ENCODE data around the gene AOC1. TPM values are rescaled to one million over a fixed set of nuclear protein-coding genes. Genes with fewer than 3 reads are reported as not detected.

The AOC1 gene
- total and polyA plus RNA-seq, 8 donors, result 0.34 to 1.2 (median 0.69) TPM

DNA sequence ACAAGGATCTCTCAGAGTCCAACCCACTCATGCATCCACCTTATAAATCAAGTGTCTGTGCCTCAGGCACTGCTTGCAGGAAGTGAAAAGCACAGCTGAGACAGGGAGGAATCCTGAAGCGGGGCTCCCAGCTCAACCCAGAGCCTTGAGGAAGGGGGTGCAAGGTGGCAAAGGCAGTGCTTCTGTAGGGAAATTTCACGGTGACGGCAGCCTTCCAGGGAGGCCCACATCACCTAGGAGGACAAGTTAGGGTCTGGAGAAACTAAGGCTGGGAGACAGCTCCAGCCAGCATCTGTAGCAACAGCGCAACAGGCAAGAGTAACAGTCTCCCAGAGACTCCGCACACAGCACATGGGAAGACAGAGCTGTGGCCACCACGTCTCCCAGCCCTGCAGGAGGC is 2.7 kb downstream of the AOC1 start:
- H3K27me3 ChIP-seq, result peaks cover 0 to 17% of the 10 kb centered on the region in 2 donors
- DNase-seq (no peak), ATAC-seq (no peak)
- H3K36me3 ChIP-seq, result no peaks in the 10 kb centered on the region
- TF ChIP-seq, protein P1, sequence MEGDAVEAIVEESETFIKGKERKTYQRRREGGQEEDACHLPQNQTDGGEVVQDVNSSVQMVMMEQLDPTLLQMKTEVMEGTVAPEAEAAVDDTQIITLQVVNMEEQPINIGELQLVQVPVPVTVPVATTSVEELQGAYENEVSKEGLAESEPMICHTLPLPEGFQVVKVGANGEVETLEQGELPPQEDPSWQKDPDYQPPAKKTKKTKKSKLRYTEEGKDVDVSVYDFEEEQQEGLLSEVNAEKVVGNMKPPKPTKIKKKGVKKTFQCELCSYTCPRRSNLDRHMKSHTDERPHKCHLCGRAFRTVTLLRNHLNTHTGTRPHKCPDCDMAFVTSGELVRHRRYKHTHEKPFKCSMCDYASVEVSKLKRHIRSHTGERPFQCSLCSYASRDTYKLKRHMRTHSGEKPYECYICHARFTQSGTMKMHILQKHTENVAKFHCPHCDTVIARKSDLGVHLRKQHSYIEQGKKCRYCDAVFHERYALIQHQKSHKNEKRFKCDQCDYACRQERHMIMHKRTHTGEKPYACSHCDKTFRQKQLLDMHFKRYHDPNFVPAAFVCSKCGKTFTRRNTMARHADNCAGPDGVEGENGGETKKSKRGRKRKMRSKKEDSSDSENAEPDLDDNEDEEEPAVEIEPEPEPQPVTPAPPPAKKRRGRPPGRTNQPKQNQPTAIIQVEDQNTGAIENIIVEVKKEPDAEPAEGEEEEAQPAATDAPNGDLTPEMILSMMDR (IDR thresholded peaks at IDR 0.05), result no peak
- no peaks in the 10 kb centered on the region for H3K4me1 ChIP-seq
- H3K27ac ChIP-seq, result no peak overlapping the region
- no peak overlapping the region for H3K4me3 ChIP-seq
- no peaks in the 10 kb centered on the region for H3K9me3 ChIP-seq
- intact Hi-C loops (cut with DNase I), result no loop called here

DNA sequence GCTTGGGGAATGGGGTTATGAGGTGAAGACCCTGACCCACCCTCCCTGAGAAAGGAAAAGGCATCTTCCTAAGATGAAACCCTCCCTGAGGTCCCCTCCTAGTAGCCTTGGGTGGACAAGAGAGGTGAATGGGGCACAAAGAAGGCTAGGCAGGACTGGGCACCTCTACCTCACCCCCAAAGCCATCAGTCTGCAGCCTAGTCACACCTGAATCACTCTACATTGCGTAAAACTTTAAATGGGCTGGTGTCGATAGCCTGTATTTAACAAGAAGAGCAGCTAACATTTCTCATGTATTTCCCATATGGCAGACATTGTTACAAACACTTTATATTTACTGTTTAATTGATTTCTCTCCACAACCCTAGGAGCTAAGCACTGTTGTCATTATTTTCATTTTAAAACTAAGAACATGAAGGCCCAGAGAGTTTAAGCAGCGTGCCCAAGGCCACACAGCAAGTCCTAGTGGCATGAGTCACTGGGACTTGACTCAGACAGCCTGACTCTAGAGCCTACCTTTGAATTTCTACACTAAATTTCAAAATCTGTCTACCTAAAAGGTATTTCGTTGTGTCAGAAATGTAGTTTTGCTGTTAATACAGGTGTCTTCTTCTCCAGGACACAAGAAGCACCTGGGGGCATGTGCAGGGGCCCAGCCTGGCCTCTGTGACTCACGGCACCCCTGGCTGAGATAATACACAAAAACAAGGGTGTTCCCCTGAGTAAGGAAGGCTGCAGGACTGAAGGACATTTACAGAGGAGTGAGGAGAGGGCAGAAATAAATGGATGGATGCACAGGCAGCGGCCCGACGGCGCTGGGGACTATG is 3.4 kb downstream of the AOC1 start:
- intact Hi-C loops (cut with DNase I), result no loop called here
- Histone ChIP-seq H3K27me3 (peaks cover 0 to 17% of the 10 kb centered on the region in 2 donors), H3K4me1 (no peaks in the 10 kb centered on the region), H3K9me3 (no peaks in the 10 kb centered on the region), H3K36me3 (no peaks in the 10 kb centered on the region), H3K4me3 (no peak overlapping the region), H3K27ac (no peak overlapping the region)
- DNase-seq (no peak), ATAC-seq (no peak)
- TF ChIP-seq, protein P1 (IDR thresholded peaks at IDR 0.05), result no peak

DNA sequence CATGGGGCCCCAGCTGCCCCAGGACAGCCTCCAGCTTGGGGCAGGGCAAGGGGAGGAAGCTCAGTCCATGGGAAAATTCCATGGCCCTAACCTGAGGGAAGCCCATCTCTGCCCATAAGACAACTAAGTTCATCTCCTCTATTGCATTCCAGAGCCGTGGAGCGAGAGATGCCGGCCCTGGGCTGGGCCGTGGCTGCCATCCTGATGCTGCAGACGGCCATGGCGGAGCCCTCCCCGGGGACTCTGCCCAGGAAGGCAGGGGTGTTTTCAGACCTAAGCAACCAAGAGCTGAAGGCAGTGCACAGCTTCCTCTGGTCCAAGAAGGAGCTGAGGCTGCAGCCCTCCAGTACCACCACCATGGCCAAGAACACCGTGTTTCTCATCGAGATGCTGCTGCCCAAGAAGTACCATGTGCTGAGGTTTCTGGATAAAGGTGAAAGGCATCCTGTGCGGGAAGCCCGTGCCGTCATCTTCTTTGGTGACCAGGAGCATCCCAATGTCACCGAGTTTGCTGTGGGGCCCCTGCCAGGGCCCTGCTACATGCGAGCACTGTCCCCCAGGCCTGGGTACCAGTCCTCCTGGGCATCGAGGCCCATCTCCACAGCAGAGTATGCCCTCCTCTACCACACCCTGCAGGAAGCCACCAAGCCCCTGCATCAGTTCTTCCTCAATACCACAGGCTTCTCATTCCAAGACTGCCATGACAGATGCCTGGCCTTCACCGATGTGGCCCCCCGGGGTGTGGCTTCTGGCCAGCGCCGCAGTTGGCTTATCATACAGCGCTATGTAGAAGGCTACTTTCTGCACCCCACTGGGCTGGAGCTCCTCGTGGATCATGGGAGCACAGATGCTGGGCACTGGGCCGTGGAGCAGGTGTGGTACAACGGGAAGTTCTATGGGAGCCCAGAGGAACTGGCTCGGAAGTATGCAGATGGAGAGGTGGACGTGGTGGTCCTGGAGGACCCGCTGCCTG is 4.3 kb downstream of the AOC1 start:
- H3K4me3 ChIP-seq, result no peak overlapping the region
- no peaks in the 10 kb centered on the region for H3K4me1 ChIP-seq
- no peak for DNase-seq
- peaks cover 0 to 16% of the 10 kb centered on the region in 2 donors for H3K27me3 ChIP-seq
- TF ChIP-seq, protein P1 (IDR thresholded peaks at IDR 0.05), result no peak
- H3K9me3 ChIP-seq, result no peaks in the 10 kb centered on the region
- H3K36me3 ChIP-seq, result no peaks in the 10 kb centered on the region
- intact Hi-C loops (cut with DNase I), result no loop called here
- ATAC-seq, result no peak
- H3K27ac ChIP-seq, result no peak overlapping the region

DNA sequence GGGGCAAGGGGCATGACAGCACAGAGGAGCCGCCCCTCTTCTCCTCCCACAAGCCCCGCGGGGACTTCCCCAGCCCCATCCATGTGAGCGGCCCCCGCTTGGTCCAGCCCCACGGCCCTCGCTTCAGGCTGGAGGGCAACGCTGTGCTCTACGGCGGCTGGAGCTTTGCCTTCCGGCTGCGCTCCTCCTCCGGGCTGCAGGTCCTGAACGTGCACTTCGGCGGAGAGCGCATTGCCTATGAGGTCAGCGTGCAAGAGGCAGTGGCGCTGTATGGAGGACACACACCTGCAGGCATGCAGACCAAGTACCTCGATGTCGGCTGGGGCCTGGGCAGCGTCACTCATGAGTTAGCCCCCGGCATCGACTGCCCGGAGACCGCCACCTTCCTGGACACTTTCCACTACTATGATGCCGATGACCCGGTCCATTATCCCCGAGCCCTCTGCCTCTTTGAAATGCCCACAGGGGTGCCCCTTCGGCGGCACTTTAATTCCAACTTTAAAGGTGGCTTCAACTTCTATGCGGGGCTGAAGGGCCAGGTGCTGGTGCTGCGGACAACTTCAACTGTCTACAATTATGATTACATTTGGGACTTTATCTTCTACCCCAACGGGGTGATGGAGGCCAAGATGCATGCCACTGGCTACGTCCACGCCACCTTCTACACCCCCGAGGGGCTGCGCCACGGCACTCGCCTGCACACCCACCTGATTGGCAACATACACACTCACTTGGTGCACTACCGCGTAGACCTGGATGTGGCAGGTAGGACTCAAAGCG is 5.1 kb downstream of the AOC1 start:
- intact Hi-C loops (cut with DNase I), result no loop called here
- Histone ChIP-seq H3K9me3 (no peaks in the 10 kb centered on the region), H3K4me1 (no peaks in the 10 kb centered on the region), H3K36me3 (no peaks in the 10 kb centered on the region), H3K27me3 (peaks cover 0 to 8% of the 10 kb centered on the region in 2 donors), H3K4me3 (no peak overlapping the region), H3K27ac (no peak overlapping the region)
- DNase-seq, result no peak
- ATAC-seq, result no peak
- TF ChIP-seq, protein P1 (IDR thresholded peaks at IDR 0.05), result no peak

All from left lung (tissue), 10 donors.